Nephron (organoid): ENCODE data around the gene CORO1C.

Experiments used
- H3K27ac Mint-ChIP-seq, 3 experiments: 2 replicates each; pipeline ENCODE4 v1.8.0; 2020; ENCODE audit warnings: mixed read lengths in 3 of 3, mild to moderate bottlenecking in 2 of 3, moderate library complexity in 1 of 3
- H3K27me3 Mint-ChIP-seq: 2 replicates; pipeline ENCODE4 v1.8.0; 2021; ENCODE audit warnings: low read depth, mild to moderate bottlenecking, moderate library complexity, mixed read lengths
- H3K36me3 Mint-ChIP-seq: 2 replicates; pipeline ENCODE4 v1.8.0; 2020; ENCODE audit warnings: low read depth, mixed read lengths
- H3K4me1 Mint-ChIP-seq: 2 replicates; pipeline ENCODE4 v1.8.0; 2020; ENCODE audit warnings: mixed read lengths
- H3K4me3 Mint-ChIP-seq, 3 experiments: 2 replicates each; pipeline ENCODE4 v1.8.0; 2020; ENCODE audit warnings: mild to moderate bottlenecking in 3 of 3, mixed read lengths in 3 of 3, moderate library complexity in 2 of 3
- H3K9me3 Mint-ChIP-seq: 2 replicates; pipeline ENCODE4 v1.8.0; 2020; ENCODE audit warnings: mixed read lengths
- CTCF ChIP-seq, 3 experiments: fragments of 200-600 bp; sonication (generic); IDR thresholded peaks; one replicate each; pipeline ENCODE4 v1.5.0; 2021; ENCODE audit warnings: antibody characterized with exemption in 3 of 3; ENCODE audit not compliant: unreplicated experiment in 3 of 3

CORO1C gene

GRCh38 chr12:108610856-108611605, 120.3 kb downstream of the CORO1C start:
- no peak for TF ChIP-seq CTCF (IDR thresholded peaks at IDR 0.05; ENCODE audit: unreplicated experiment in 3 of 3)
- Mint-ChIP-seq H3K9me3 (no peaks in the 10 kb centered on the region), H3K36me3 (no peaks in the 10 kb centered on the region), H3K27ac (peak overlapping the region; percentile 36 to 74 (median 61)), H3K4me3 (no peak overlapping the region), H3K27me3 (no peaks in the 10 kb centered on the region), H3K4me1 (peaks cover 43% of the 10 kb centered on the region)

- Mint-ChIP-seq H3K27me3 (peaks cover 2% of the 10 kb centered on the region), H3K4me1 (peaks cover 43% of the 10 kb centered on the region), H3K27ac (peak overlapping the region; percentile 61 to 84 (median 74)), H3K36me3 (no peaks in the 10 kb centered on the region), H3K4me3 (no peak overlapping the region), H3K9me3 (no peaks in the 10 kb centered on the region)
- no peak for TF ChIP-seq CTCF (IDR thresholded peaks at IDR 0.05; ENCODE audit: unreplicated experiment in 3 of 3)
Observed at GRCh38 chr12:108610336-108610815, 120.9 kb downstream of the CORO1C start.

- Mint-ChIP-seq H3K36me3 (no peaks in the 10 kb centered on the region), H3K4me1 (peaks cover 43% of the 10 kb centered on the region)
Observed at GRCh38 chr12:108609537-108610335, 121.6 kb downstream of the CORO1C start.

GRCh38 chr12:108608616-108609015, 122.7 kb downstream of the CORO1C start:
- TF ChIP-seq CTCF (IDR thresholded peaks at IDR 0.05; ENCODE audit: unreplicated experiment in 3 of 3), result no peak
- peak overlapping the region in 2 of 3 experiments; percentile 15 to 70 for H3K27ac Mint-ChIP-seq
- peaks cover 54% of the 10 kb centered on the region for H3K4me1 Mint-ChIP-seq
- H3K4me3 Mint-ChIP-seq, result no peak overlapping the region
- H3K27me3 Mint-ChIP-seq, result peaks cover 11% of the 10 kb centered on the region
- no peaks in the 10 kb centered on the region for H3K36me3 Mint-ChIP-seq
- H3K9me3 Mint-ChIP-seq, result no peaks in the 10 kb centered on the region

More at GRCh38 chr12:108609537-108610335, 121.6 kb downstream of the CORO1C start:
- Mint-ChIP-seq H3K9me3 (no peaks in the 10 kb centered on the region), H3K27me3 (peaks cover 6% of the 10 kb centered on the region), H3K4me3 (no peak overlapping the region), H3K27ac (peak overlapping the region; percentile 61 to 84 (median 74))
- no peak for TF ChIP-seq CTCF (IDR thresholded peaks at IDR 0.05; ENCODE audit: unreplicated experiment in 3 of 3)

- Mint-ChIP-seq H3K27ac (peak overlapping the region; percentile 47 to 70 (median 49)), H3K27me3 (peaks cover 11% of the 10 kb centered on the region), H3K36me3 (no peaks in the 10 kb centered on the region), H3K4me3 (no peak overlapping the region), H3K9me3 (no peaks in the 10 kb centered on the region), H3K4me1 (peaks cover 49% of the 10 kb centered on the region)
- no peak for TF ChIP-seq CTCF (IDR thresholded peaks at IDR 0.05; ENCODE audit: unreplicated experiment in 3 of 3)
Observed at GRCh38 chr12:108607981-108608600, 123.2 kb downstream of the CORO1C start.
